NCI-H2029 (cell line): ENCODE measurements around the gene MYO9A.
"Not testable (repeated sequence)": the region's sequence is repeated elsewhere in the genome, so short reads cannot be mapped to it uniquely, and the experiment has no call there.

ENCODE experiments used
- DNase-seq: peaks from one replicate; lab custom pipeline; 2025; lab: John Stamatoyannopoulos, UW

MYO9A gene

DNA sequence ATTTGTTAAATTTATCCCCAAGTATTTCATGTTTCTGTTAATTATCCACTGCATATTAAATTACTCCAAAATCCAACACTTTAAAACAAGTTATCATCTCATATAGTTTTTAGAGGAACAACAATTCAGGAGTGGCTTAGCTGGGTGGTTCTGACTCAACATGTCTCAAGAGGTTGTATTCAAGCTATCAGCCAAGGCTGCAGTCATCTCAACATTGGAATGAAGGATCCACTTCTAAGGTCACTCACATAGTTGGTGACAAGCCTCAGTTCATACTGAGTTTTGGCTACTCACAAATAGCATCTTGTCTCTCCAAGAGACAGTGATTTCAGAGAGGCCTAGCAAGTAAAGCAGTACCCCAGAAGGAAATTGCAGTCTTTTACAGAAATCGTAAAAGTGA is 172.9 kb downstream of the MYO9A start:
- no peak for DNase-seq

GRCh38 chr15:71943806-71944205 is 174.1 kb downstream of the MYO9A start:
- DNase-seq = no peak

DNA sequence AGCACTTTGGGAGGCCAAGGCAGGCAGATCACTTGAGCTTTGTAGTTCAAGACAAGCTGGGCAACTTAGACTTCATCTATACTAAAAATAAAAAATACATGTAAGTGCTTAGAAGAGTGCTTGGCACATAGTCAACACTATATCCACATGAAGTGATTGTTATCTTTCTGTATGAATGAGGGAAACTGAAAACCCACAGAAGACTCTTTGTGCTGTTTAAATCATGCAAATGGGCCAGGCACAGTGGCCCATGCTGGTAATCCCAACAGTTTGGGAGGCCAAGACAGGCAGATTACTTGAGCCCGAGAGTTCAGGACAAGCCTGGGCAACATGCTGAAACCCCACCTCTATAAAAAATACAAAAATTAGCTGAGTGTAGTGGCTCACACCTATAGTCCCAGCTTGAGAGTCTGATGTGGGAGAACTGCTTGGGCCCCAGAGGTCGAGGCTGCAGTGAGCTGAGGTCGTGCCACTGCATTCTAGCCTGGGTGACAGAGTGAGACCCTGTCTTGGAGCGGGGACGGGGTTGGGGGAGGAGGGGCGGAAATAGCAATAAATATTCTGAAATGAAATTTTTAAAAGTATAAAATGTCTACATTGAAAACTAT is 177.9 kb downstream of the MYO9A start:
- DNase-seq = no peak

DNA sequence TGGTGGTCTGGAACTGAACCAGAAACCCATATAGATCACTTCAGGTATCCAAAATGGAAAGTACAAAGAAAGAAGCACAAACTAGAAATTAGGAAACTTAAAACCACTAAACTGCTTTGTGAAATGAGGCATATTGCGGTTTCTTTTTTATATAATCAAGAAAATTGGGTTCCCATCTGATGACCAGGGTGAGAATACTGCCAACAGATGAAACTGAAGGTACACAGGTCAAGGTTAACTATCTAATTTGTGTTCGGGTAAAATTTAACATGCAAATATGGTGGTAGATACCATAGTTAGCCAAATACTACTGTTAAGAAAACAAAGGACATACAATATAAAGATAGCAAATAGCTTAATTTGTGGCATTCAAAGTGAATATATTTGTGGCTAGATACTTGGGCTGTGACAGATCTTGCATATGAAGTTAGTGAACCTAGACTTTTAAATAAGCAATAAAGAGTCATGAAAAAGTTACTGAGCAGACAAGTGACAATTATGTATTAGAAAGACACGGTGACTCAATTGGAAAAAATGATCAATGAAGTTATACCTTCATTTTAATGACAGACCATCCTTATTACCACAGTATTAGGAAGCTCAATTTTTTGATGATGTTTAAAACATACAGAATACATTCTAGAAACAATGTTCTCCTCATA is 180.2 kb downstream of the MYO9A start:
- no peak for DNase-seq

DNA sequence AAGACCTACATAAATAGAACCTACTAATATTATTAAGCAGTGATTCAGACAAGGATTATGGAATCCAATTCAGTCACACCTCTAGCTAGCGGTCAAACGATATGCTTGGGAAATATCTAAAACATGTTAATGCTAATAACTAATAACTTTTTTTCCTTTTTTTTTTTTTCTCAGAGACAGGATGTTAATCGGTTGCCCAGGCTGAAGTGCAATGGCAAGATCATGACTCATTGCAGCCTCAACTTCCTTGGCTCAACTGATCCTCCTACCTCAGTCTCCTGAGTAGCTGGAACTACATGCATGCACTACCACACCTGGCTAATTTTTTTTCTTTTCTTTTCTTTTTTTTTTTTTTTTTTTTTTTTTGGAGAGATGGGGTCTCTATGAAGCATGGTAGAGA is 183.5 kb downstream of the MYO9A start:
- DNase-seq = no peak

DNA sequence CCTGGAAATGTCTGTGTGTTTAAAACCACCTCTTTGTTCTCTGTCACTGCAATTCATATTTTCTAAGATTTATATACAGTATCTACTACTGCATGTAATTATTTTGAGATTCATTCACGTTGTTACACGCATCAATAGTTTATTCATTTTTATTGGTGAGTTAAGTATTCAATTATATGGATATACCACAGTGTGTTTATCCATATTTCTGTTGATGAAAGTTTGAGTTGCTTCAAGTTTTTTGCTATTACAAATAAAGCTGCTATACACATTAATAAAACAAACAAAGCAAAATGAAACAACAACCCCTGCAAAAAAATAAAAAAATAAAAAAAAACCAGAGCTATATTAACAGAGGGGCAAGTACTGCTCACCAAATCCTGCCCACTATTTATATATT is 185.3 kb downstream of the MYO9A start:
- DNase-seq = no peak

DNA sequence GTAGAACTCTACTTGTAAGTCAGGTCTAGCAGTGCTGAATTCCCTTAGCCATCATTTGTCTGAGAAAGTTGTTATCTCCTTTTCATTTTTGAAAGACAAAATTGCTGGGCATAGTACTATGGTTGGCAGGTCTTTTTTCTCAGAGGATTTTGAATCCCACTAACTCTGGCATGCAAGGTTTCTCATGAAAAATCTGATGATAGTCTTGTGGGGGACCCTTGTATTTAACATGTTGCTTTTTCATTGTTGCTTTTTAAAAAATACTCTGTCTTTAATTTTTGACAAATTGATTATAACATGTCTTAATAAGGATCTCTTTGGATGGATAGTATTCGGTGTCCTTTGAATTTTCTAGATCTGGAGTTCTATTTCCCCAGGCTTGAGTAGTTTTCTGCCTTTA is 186.7 kb downstream of the MYO9A start:
- no peak for DNase-seq

DNA sequence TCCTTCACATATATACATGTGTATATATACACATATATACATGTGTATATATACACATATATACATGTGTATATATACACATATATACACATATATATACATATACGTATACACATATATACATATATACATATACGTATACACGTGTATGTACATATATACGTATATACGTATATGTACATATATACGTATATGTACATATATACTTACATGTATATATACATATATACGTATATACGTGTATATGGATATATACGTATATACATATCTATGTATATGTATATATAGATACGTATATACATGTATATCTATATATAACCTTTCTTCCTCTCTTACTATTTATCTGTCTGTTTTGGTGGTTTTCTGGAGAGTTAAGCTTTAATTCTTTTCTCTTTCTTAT is 192.8 kb downstream of the MYO9A start:
- DNase-seq = no peak

DNA sequence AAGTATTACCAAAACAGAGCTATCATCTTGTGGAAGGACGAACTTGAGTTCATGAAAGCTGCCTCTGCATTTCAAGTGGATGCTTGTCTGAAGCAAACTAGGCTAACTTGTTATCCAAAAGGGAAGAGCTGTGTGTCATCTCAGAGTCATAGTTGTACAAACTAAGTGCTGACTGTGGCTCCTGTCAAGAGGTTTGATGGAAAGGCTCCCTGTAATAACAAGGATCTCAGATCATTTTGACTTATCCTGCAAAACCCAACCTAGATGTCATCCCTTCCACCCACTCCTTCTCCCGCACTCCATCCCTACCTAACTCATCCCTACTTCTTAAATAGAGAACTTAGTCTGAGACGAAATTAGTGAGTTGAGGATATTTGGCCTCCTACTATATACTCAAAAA is 196.8 kb downstream of the MYO9A start:
- no peak for DNase-seq

- no peak for DNase-seq
These were observed 197.4 kb downstream of the MYO9A start for GRCh38 chr15:71920573-71920972.

DNA sequence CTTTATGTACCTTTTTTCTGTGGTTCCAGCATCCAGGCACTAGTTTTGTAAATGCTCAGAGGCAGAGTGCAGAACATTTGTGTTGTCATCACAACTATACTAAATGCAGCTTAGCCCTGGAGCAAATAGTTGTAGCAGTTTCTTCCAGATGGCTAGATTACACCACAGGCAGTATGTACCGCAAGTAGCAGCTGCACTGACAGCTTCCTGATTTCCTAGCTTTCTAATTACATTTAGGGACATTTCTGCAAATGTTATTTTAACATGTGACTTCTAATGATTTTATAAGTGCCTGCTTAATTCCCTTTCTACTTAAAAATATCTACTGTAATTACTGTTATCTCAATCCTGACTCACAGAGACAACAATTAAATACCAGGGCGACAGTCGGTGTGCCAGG is 201.1 kb downstream of the MYO9A start:
- DNase-seq = no peak

GRCh38 chr15:71914092-71914491 is 203.9 kb downstream of the MYO9A start:
- no peak for DNase-seq

DNA sequence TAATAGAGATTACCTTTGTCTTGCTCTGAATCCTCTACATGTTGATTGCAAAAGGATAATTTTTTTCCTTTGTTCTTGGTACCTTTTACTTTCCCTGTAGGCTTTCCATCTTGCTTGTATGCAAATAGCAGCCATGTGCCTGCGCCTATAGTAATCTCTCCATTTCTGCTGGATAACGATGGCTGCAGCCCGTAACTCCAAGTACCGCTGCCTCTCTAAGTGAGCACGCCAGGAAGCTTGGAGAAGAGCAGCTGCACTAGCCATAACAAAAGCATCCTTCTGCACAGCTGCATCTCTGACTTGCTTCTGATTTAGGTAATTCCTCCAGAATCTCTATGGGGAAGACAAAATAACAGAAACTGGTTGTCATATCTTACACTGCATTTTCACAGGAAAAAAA is 218.3 kb downstream of the MYO9A start:
- DNase-seq = no peak

DNA sequence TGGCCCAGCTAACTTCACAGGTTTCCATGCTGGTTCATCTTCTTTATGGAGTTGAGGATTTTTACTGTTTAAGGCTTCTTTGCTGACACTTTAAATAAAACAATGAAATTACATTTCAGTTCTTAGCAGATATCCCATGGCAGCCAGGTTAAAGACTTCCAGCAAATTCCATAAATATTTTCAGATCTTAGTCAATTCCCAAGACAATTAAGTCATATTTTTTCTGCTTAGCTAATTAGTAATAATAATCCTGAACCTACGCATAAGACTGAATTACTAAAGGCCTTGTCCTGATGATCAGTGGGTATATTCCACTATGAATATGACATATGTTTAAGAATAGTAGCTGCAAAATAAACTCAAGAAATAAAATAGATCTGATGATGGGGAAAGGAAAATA is 224.3 kb downstream of the MYO9A start:
- no peak for DNase-seq

DNA sequence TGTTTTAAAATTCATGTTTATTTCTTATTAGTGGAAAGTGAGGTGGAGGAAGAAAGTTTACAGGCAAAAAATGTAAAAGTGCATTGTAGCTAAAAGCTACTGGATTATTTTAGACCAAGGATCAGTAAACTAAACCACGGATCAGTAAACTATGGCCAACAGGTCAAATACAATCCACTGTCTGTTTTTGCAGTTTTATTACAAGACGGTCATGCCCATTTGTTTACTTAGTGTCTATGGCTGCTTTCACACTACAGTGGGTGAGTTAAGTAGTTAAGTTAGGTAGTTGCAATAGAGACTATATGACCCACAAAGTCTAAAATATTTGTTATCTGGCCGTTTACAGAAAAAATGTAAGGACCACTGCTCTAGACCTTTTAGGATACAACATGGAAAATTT is 225.6 kb downstream of the MYO9A start:
- DNase-seq = no peak

DNA sequence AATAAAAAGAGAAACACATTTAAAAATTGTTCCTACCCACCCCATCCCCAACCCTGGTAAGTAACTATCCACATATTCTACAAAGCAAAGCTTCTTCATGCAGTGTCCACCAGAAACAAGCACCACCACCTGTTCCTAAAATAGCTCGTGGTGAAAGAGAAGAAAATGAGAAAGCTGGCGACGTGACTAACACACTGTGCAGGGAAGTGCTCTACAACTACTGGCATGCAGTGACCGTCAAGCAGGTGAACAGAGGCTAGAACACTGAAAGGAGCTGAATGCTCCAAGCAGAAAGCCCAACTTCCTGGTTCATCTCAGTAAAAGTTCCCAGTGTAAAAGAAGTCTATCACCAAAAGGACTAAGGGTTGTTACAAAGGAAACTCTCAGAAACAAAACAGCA is 226.9 kb downstream of the MYO9A start:
- no peak for DNase-seq

DNA sequence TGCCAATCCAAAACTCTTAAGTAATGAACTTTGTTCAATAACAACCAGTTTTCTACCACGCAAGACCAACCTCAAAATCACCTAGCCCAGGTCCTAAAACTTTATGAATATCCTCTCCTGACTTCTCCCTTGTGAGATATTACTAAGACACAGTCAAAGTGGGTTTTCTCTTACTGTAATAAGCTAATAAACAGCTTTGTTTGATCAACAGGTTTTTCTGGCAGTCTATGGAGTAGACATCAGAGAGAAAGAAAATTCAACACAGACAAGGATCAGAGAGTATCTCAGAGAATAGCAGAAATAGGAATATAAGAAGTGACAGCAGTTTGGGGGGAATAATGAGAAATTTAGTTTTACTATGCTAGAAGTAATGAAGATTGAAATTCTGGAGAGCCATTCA is 228.0 kb downstream of the MYO9A start:
- DNase-seq = no peak

GRCh38 chr15:71889385-71889784 is 228.6 kb downstream of the MYO9A start:
- DNase-seq = no peak

- no peak for DNase-seq
These were observed 229.2 kb downstream of the MYO9A start for GRCh38 chr15:71888797-71889196.

DNA sequence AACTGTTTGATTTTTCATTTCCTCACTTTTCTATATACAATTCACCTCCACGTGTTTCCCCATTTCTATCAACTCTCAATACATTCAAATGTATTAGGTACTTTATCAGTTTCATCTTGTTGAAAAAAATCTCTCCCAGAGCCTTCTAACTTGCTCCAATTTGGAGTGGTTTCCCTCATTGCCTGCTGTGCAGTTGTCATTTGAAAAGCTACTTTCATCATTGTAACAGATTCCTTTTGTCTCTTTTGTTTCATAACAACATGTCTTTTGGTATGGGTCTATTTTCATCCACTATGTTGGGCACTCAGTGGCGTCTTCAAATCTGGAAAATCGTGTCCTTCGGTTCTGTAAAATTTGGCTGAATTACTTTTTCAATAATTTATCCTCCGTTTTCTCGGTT is 232.6 kb downstream of the MYO9A start:
- no peak for DNase-seq

GRCh38 chr15:71883447-71883846 is 234.5 kb downstream of the MYO9A start:
- no peak for DNase-seq

GRCh38 chr15:71880276-71880675 is 237.7 kb downstream of the MYO9A start:
- no peak for DNase-seq

GRCh38 chr15:71874245-71874644 is 243.7 kb downstream of the MYO9A start:
- no peak for DNase-seq

DNA sequence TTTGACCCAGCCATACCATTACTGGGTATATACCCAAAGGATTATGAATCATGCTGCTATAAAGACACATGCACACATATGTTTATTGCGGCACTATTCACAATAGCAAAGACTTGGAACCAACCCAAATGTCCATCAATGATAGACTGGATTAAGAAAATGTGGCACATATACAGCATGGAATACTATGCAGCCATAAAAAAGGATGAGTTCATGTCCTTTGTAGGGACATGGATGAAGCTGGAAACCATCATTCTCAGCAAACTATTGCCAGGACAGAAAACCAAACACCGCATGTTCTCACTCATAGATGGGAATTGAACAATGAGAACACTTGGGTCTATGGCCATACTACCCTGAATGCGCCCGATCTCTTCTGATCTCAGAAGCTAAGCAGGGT is 259.7 kb downstream of the MYO9A start:
- not testable (repeated sequence) for DNase-seq
